Measurements from ENCODE around the gene KCNV2. TPM values are rescaled to one million over a fixed set of nuclear protein-coding genes. Genes with fewer than 3 reads are reported as not detected.

KCNV2 gene
- total RNA-seq, 4 donors from 2014 or later = not detected

- intact Hi-C loops (cut with DNase I) = no loop called here
- H3K27ac ChIP-seq = no peak overlapping the region
- H3K4me1 ChIP-seq = no peaks in the 10 kb centered on the region
- H3K9me3 ChIP-seq = no peaks in the 10 kb centered on the region
- no peak overlapping the region for H3K4me3 ChIP-seq (replicated peaks in 1 of 3)
- no peaks in the 10 kb centered on the region for H3K36me3 ChIP-seq
- TF ChIP-seq POLR2A (IDR thresholded peaks at IDR 0.05) (no peak), CTCF (IDR thresholded peaks at IDR 0.05) (no peak)
- no peak for DNase-seq
- H3K27me3 ChIP-seq = no peaks in the 10 kb centered on the region
- 69 to 70% methylated on average over 4 of the region's 4 CpGs for WGBS, 2 donors
Observed at GRCh38 chr9:2765250-2765880, 48.1 kb downstream of the KCNV2 start.

- no peaks in the 10 kb centered on the region for H3K27me3 ChIP-seq
- H3K4me1 ChIP-seq = no peaks in the 10 kb centered on the region
- intact Hi-C loops (cut with DNase I) = no loop called here
- no peak overlapping the region for H3K4me3 ChIP-seq (replicated peaks in 1 of 3)
- TF ChIP-seq CTCF (IDR thresholded peaks at IDR 0.05) (no peak), POLR2A (IDR thresholded peaks at IDR 0.05) (no peak)
- 73 to 80% methylated on average over 7 of the region's 7 CpGs for WGBS, 2 donors
- no peak overlapping the region for H3K27ac ChIP-seq
- no peaks in the 10 kb centered on the region for H3K9me3 ChIP-seq
- DNase-seq = no peak
- peaks cover 0 to 7% of the 10 kb centered on the region in 2 donors for H3K36me3 ChIP-seq
Observed at GRCh38 chr9:2767800-2768677, 50.7 kb downstream of the KCNV2 start.

GRCh38 chr9:2771087-2771486 lies 53.8 kb downstream of the KCNV2 start:
- DNase-seq = no peak
- Histone ChIP-seq H3K4me3 (replicated peaks in 1 of 3) (no peak overlapping the region), H3K4me1 (no peaks in the 10 kb centered on the region), H3K9me3 (no peaks in the 10 kb centered on the region), H3K36me3 (peaks cover 0 to 14% of the 10 kb centered on the region in 2 donors), H3K27ac (no peak overlapping the region), H3K27me3 (no peaks in the 10 kb centered on the region)
- intact Hi-C loops (cut with DNase I) = no loop called here
- 63 to 73% methylated on average over 3 of the region's 3 CpGs for WGBS, 2 donors
- no peak for TF ChIP-seq POLR2A (IDR thresholded peaks at IDR 0.05)
- no peak for TF ChIP-seq CTCF (IDR thresholded peaks at IDR 0.05)

GRCh38 chr9:2771661-2772060 lies 54.4 kb downstream of the KCNV2 start:
- no peak for DNase-seq
- intact Hi-C loops (cut with DNase I) = no loop called here
- H3K27me3 ChIP-seq = no peaks in the 10 kb centered on the region
- peaks cover 3 to 15% of the 10 kb centered on the region in 2 donors for H3K36me3 ChIP-seq
- no peaks in the 10 kb centered on the region for H3K9me3 ChIP-seq
- H3K4me3 ChIP-seq (replicated peaks in 1 of 3) = no peak overlapping the region
- no peaks in the 10 kb centered on the region for H3K4me1 ChIP-seq
- H3K27ac ChIP-seq = no peak overlapping the region
- no peak for TF ChIP-seq POLR2A (IDR thresholded peaks at IDR 0.05)
- no peak for TF ChIP-seq CTCF (IDR thresholded peaks at IDR 0.05)

- H3K36me3 ChIP-seq = peaks cover 8 to 28% of the 10 kb centered on the region in 2 donors
- no peaks in the 10 kb centered on the region for H3K27me3 ChIP-seq
- H3K4me1 ChIP-seq = no peaks in the 10 kb centered on the region
- TF ChIP-seq POLR2A (IDR thresholded peaks at IDR 0.05) = no peak
- no peak for TF ChIP-seq CTCF (IDR thresholded peaks at IDR 0.05)
- H3K9me3 ChIP-seq = no peaks in the 10 kb centered on the region
- WGBS, 2 donors = 98 to 99% methylated on average over 3 of the region's 3 CpGs
- intact Hi-C loops (cut with DNase I) = no loop called here
- no peak for DNase-seq
- no peak overlapping the region for H3K4me3 ChIP-seq (replicated peaks in 1 of 3)
- no peak overlapping the region for H3K27ac ChIP-seq
Observed at GRCh38 chr9:2777454-2777853, 60.1 kb downstream of the KCNV2 start.
